Testis (tissue), 3 donors: ENCODE data around the gene ZMIZ1. TPM values are rescaled to one million over a fixed set of nuclear protein-coding genes. Genes with fewer than 3 reads are reported as not detected.

ENCODE experiments used
- DNase-seq: peaks from one replicate; pipeline ENCODE4 v3.0.0-alpha.2; 2019
- H3K27ac ChIP-seq, 2 donors: fragments of 200-600 bp; sonication (generic); one replicate each; pipeline ENCODE4 v1.5.1; 2019
- H3K27me3 ChIP-seq: fragments of 200-600 bp; sonication (generic); one replicate; pipeline ENCODE4 v1.5.1; 2019
- H3K36me3 ChIP-seq: fragments of 200-600 bp; sonication (generic); one replicate; pipeline ENCODE4 v1.5.1; 2017; ENCODE audit warnings: low read depth; ENCODE audit errors: missing control alignments
- H3K4me1 ChIP-seq: fragments of 200-600 bp; sonication (generic); one replicate; pipeline ENCODE4 v1.5.1; 2019
- H3K4me3 ChIP-seq, 2 donors: fragments of 200-600 bp; sonication (generic); one replicate each; pipeline ENCODE4 v1.5.1; 2017 to 2019
- H3K9me3 ChIP-seq: fragments of 200-600 bp; sonication (generic); one replicate; pipeline ENCODE4 v1.5.1; 2017
- CTCF ChIP-seq, 3 experiments: fragments of 450-650 bp in 2 of 3; fragments of 200-600 bp in 1 of 3; sonication (generic) in 1 of 3; IDR thresholded peaks; one replicate each; pipeline ENCODE4 v1.5.1; 2016 to 2019; ENCODE audit warnings: antibody characterized with exemption in 3 of 3, mild to moderate bottlenecking in 2 of 3, moderate library complexity in 1 of 3
- POLR2A ChIP-seq: fragments of 450-650 bp; IDR thresholded peaks from one replicate; pipeline ENCODE4 v1.6.1; 2017; ENCODE audit warnings: antibody characterized with exemption, mild to moderate bottlenecking, moderate library complexity
- WGBS, 2 donors: methylation state at CpG; one replicate each; pipeline ENCODE4 v1.1.5; 2018; 5-methylcytosine and 5-hydroxymethylcytosine counted together
- intact Hi-C: fragments of 100-400 bp; cut with DNase I; formaldehyde crosslinking; loops from one replicate; pipeline ENCODE4 v1.15.1; 2023; ENCODE audit warnings: low total_unique reads
- polyA plus RNA-seq: library from polyadenylated mRNA; stranded (reverse); fragments of 350-450 nt; fragmentation: Illumina TruSeq; extraction: RNeasy Lipid Tissue Mini Kit (QIAGEN cat#74804); gene quantifications from one replicate; pipeline ENCODE4 v1.2.3, GENCODE V29; 2014; ENCODE audit warnings: low read depth, low replicate concordance; ENCODE audit not compliant: insufficient read depth
- total RNA-seq, 2 donors: library from RNA; depleted of rRNA; stranded (reverse); fragments of >200 nt; gene quantifications; one replicate each; pipeline ENCODE4 v1.2.3, GENCODE V29; 2016

Gene ZMIZ1
- total and polyA plus RNA-seq, 3 donors from 2014 or later: 15.2 to 22.0 (median 18.8) TPM

GRCh38 chr10:79268161-79268601 is 199.4 kb downstream of the ZMIZ1 start:
- H3K4me1 ChIP-seq: peaks cover 3% of the 10 kb centered on the region

GRCh38 chr10:79268742-79269141 is 200.0 kb downstream of the ZMIZ1 start:
- WGBS, 2 donors: 76 to 82% methylated on average over 7 of the region's 7 CpGs
- intact Hi-C loops: no loop called here

More at GRCh38 chr10:79268161-79268601, 199.4 kb downstream of the ZMIZ1 start:
- Histone ChIP-seq H3K36me3 (no peaks in the 10 kb centered on the region), H3K9me3 (no peaks in the 10 kb centered on the region), H3K4me3 (no peak overlapping the region), H3K27me3 (no peaks in the 10 kb centered on the region), H3K27ac (no peak overlapping the region)
- WGBS, 2 donors: 73 to 89% methylated on average over 8 to 12 of the region's 12 CpGs
- no peak for DNase-seq
- intact Hi-C loops: no loop called here
- no peak for TF ChIP-seq POLR2A
- TF ChIP-seq CTCF (IDR thresholded peaks at IDR 0.05): no peak

GRCh38 chr10:79269443-79269842 is 200.7 kb downstream of the ZMIZ1 start:
- peaks cover 13% of the 10 kb centered on the region for H3K4me1 ChIP-seq
- no peaks in the 10 kb centered on the region for H3K36me3 ChIP-seq
- DNase-seq: no peak
- H3K27ac ChIP-seq: no peak overlapping the region
- no peak overlapping the region for H3K4me3 ChIP-seq
- TF ChIP-seq POLR2A: no peak
- no peak for TF ChIP-seq CTCF (IDR thresholded peaks at IDR 0.05)
- WGBS, 2 donors: 90 to 95% methylated on average over 6 of the region's 6 CpGs
- intact Hi-C loops: no loop called here
- no peaks in the 10 kb centered on the region for H3K9me3 ChIP-seq
- H3K27me3 ChIP-seq: no peaks in the 10 kb centered on the region

More at GRCh38 chr10:79268742-79269141, 200.0 kb downstream of the ZMIZ1 start:
- H3K4me1 ChIP-seq: peaks cover 6% of the 10 kb centered on the region
- no peak for DNase-seq
- no peaks in the 10 kb centered on the region for H3K36me3 ChIP-seq
- H3K9me3 ChIP-seq: no peaks in the 10 kb centered on the region
- TF ChIP-seq CTCF (IDR thresholded peaks at IDR 0.05) (no peak), POLR2A (no peak)
- H3K4me3 ChIP-seq: no peak overlapping the region
- H3K27me3 ChIP-seq: no peaks in the 10 kb centered on the region
- H3K27ac ChIP-seq: no peak overlapping the region

GRCh38 chr10:79269969-79270368 is 201.2 kb downstream of the ZMIZ1 start:
- Histone ChIP-seq H3K9me3 (no peaks in the 10 kb centered on the region), H3K27ac (no peak overlapping the region), H3K4me1 (peaks cover 18% of the 10 kb centered on the region), H3K36me3 (no peaks in the 10 kb centered on the region), H3K4me3 (no peak overlapping the region), H3K27me3 (no peaks in the 10 kb centered on the region)
- intact Hi-C loops: no loop called here
- DNase-seq: no peak
- no peak for TF ChIP-seq POLR2A
- no peak for TF ChIP-seq CTCF (IDR thresholded peaks at IDR 0.05)
- WGBS, 2 donors: 84 to 87% methylated on average over 7 of the region's 7 CpGs

GRCh38 chr10:79270466-79271246 is 201.9 kb downstream of the ZMIZ1 start:
- TF ChIP-seq POLR2A (no peak), CTCF (IDR thresholded peaks at IDR 0.05) (no peak)
- WGBS, 2 donors: 79 to 81% methylated on average over 16 of the region's 16 CpGs
- Histone ChIP-seq H3K36me3 (no peaks in the 10 kb centered on the region), H3K27me3 (no peaks in the 10 kb centered on the region), H3K4me3 (no peak overlapping the region), H3K4me1 (peaks cover 24% of the 10 kb centered on the region), H3K9me3 (no peaks in the 10 kb centered on the region), H3K27ac (no peak overlapping the region)
- no peak for DNase-seq
- intact Hi-C loops: no loop called here
